HepG2 (cell line): ENCODE results near the gene CCDC196. TPM values are rescaled to one million over a fixed set of nuclear protein-coding genes. Genes with fewer than 3 reads are reported as not detected.

Experiments used
- ARHGAP35 ChIP-seq: sonication (generic); formaldehyde crosslinking; IDR thresholded peaks from 2 replicates; pipeline ENCODE4 v1.9.0; 2022; ENCODE audit warnings: mild to moderate bottlenecking, inconsistent platforms, moderate library complexity, missing genetic modification reagents, borderline replicate concordance
- EED ChIP-seq: sonication (generic); formaldehyde crosslinking; IDR thresholded peaks from 2 replicates; pipeline ENCODE4 v1.5.0; 2020; ENCODE audit warnings: mild to moderate bottlenecking, missing genetic modification reagents
- IKZF4 ChIP-seq: sonication (generic); formaldehyde crosslinking; IDR thresholded peaks from 2 replicates; pipeline ENCODE4 v1.5.1; 2020; ENCODE audit warnings: borderline replicate concordance, mild to moderate bottlenecking, low read depth, missing genetic modification reagents; ENCODE audit errors: not compliant biosample characterization
- IRF2 ChIP-seq: IDR thresholded peaks from 2 replicates; pipeline ENCODE4 v1.6.1; 2018; ENCODE audit warnings: missing genetic modification reagents, missing compliant biosample characterization
- JUND ChIP-seq: sonication (generic); formaldehyde crosslinking; IDR thresholded peaks from 2 replicates; pipeline ENCODE4 v1.8.0; 2022; ENCODE audit warnings: mild to moderate bottlenecking, missing genetic modification reagents
- KDM1A ChIP-seq: IDR thresholded peaks from 2 replicates; pipeline ENCODE4 v1.6.1; 2016; ENCODE audit warnings: missing compliant biosample characterization
- MIXL1 ChIP-seq: IDR thresholded peaks from 2 replicates; pipeline ENCODE4 v1.6.1; 2016
- SRSF9 ChIP-seq: fragments of 200-400 bp; formaldehyde crosslinking; IDR thresholded peaks from 2 replicates; pipeline ENCODE4 v1.6.1; 2018; ENCODE audit warnings: borderline replicate concordance, mild to moderate bottlenecking, low read depth, low read length; ENCODE audit not compliant: insufficient read depth, poor library complexity, severe bottlenecking
- TEAD3 ChIP-seq: optimal IDR thresholded peaks from 2 replicates; pipeline ENCODE3; 2016; ENCODE audit warnings: borderline replicate concordance
- THYN1 ChIP-seq: sonication (generic); formaldehyde crosslinking; IDR thresholded peaks from 2 replicates; pipeline ENCODE4 v1.8.1; 2023; ENCODE audit warnings: low read depth, mild to moderate bottlenecking, moderate library complexity, missing genetic modification reagents, borderline replicate concordance
- ZNF225 ChIP-seq: sonication (generic); formaldehyde crosslinking; IDR thresholded peaks from 2 replicates; pipeline ENCODE4 v1.4.0; 2020; ENCODE audit warnings: mild to moderate bottlenecking, missing genetic modification reagents
- ZNF280D ChIP-seq: sonication (generic); formaldehyde crosslinking; IDR thresholded peaks from 2 replicates; pipeline ENCODE4 v1.5.1; 2020; ENCODE audit warnings: mild to moderate bottlenecking, missing genetic modification reagents
- ZNF30 ChIP-seq: sonication (generic); formaldehyde crosslinking; IDR thresholded peaks from 2 replicates; pipeline ENCODE4 v1.5.0; 2020; ENCODE audit warnings: mild to moderate bottlenecking, missing genetic modification reagents
- ZNF550 ChIP-seq: sonication (generic); formaldehyde crosslinking; IDR thresholded peaks from 2 replicates; pipeline ENCODE4 v1.4.0; 2020; ENCODE audit warnings: mild to moderate bottlenecking, missing genetic modification reagents, borderline replicate concordance
- ZNF577 ChIP-seq: sonication (generic); formaldehyde crosslinking; IDR thresholded peaks from 2 replicates; pipeline ENCODE4 v1.4.0; 2020; ENCODE audit warnings: mild to moderate bottlenecking, low read depth, missing genetic modification reagents, borderline replicate concordance
- ZNF619 ChIP-seq: sonication (generic); formaldehyde crosslinking; IDR thresholded peaks from 2 replicates; pipeline ENCODE4 v1.4.0; 2020; ENCODE audit warnings: mild to moderate bottlenecking, missing genetic modification reagents
- polyA plus RNA-seq, 8 experiments: library from polyadenylated mRNA; depleted of rRNA in 3 of 8; stranded (reverse) in 7 of 8; unstranded in 1 of 8; fragments of >200 nt; fragmentation: Illumina TruSeq in 4 of 8; extraction: Trizol in 4 of 8; gene quantifications; 2 replicates each; pipeline versions ENCODE4 v1.2.1 to v1.2.3, GENCODE V29; 2011 to 2016; ENCODE audit warnings: low read depth in 4 of 8, missing spikeins in 1 of 8, mixed read lengths in 1 of 8; ENCODE audit not compliant: insufficient read depth in 1 of 8
- total RNA-seq, 5 experiments: library from RNA; depleted of rRNA; stranded (reverse); fragments of >200 nt; fragmentation: Illumina TruSeq; extraction: Trizol; gene quantifications; 2 replicates each; pipeline ENCODE4 v1.2.3, GENCODE V29; 2016; ENCODE audit warnings: low read depth in 1 of 5
- TF ChIP-seq, protein P1 (sequence below): fragments of 450-650 bp; IDR thresholded peaks from 2 replicates; pipeline ENCODE4 v1.6.1; 2017; ENCODE audit warnings: mild to moderate bottlenecking
- TF ChIP-seq, protein P2 (sequence below): sonication (generic); formaldehyde crosslinking; IDR thresholded peaks from 2 replicates; pipeline ENCODE4 v1.5.1; 2020; ENCODE audit warnings: missing genetic modification reagents, mild to moderate bottlenecking, borderline replicate concordance
- TF ChIP-seq, protein P3 (sequence below): sonication (generic); formaldehyde crosslinking; IDR thresholded peaks from 2 replicates; pipeline ENCODE4 v1.5.0; 2020; ENCODE audit warnings: mild to moderate bottlenecking, missing genetic modification reagents

CCDC196 gene
- total and polyA plus RNA-seq, 2 of the 13 experiments (the other 11 are each of a cell fraction or from before 2014, with no cell fraction given), result not detected

DNA sequence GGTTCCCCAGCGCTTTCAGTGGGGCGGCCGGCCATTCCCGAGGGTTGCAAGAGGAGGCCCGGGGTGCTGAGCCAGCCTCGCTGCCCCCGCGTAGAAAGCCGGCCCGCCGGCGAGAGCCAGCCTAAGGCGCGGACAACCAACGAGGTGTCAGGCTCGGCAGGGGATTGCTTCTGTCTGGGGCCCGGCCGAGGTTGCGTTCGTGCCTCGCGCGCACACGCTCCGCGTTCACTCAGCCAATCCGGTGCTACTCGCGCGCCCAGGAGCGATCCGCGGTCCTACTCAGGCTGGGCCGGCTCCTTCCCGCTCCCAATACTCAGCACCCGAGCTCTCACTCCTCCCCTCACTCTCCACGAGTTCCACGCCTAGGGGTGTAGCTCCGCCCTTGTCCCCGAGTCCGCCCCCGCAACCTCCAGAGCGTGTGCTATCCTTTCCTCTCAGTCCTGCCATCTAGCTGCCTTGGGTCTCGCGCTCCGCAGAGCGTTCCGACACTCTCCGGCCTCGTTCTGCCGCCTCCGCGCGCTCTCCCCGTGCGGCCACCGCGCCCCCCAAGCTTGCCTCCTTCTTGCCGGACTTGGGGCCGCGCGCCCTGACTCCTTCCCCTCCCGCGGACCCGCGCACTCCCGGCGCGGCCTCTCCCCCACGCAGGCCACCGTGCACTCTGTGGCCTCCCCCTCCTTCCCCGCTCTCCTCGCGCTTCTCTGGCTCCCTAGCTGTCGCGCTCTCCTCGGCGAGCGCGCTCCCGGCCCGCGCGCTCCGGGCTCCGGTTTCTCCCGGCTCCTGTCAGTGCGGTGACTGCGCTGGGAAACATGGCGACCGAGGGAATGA is 21.8 kb downstream of the CCDC196 start, which contains the start of gene GPHN (continued):
- TF ChIP-seq, protein P1, sequence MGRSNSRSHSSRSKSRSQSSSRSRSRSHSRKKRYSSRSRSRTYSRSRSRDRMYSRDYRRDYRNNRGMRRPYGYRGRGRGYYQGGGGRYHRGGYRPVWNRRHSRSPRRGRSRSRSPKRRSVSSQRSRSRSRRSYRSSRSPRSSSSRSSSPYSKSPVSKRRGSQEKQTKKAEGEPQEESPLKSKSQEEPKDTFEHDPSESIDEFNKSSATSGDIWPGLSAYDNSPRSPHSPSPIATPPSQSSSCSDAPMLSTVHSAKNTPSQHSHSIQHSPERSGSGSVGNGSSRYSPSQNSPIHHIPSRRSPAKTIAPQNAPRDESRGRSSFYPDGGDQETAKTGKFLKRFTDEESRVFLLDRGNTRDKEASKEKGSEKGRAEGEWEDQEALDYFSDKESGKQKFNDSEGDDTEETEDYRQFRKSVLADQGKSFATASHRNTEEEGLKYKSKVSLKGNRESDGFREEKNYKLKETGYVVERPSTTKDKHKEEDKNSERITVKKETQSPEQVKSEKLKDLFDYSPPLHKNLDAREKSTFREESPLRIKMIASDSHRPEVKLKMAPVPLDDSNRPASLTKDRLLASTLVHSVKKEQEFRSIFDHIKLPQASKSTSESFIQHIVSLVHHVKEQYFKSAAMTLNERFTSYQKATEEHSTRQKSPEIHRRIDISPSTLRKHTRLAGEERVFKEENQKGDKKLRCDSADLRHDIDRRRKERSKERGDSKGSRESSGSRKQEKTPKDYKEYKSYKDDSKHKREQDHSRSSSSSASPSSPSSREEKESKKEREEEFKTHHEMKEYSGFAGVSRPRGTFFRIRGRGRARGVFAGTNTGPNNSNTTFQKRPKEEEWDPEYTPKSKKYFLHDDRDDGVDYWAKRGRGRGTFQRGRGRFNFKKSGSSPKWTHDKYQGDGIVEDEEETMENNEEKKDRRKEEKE, result no peak
- no peak for TF ChIP-seq IKZF4 (CRISPR knock-in tag)
- TF ChIP-seq TEAD3 (CRISPR knock-in tag), result peak; percentile 63
- peak; percentile 63 for TF ChIP-seq ZNF280D (CRISPR knock-in tag)
- no peak for TF ChIP-seq SRSF9
- TF ChIP-seq JUND (CRISPR knock-in tag), result 0 out of 2 replicates have a peak, but pooled peaks have one; percentile 9
- no peak for TF ChIP-seq ZNF550 (CRISPR knock-in tag)
- TF ChIP-seq, protein P2, sequence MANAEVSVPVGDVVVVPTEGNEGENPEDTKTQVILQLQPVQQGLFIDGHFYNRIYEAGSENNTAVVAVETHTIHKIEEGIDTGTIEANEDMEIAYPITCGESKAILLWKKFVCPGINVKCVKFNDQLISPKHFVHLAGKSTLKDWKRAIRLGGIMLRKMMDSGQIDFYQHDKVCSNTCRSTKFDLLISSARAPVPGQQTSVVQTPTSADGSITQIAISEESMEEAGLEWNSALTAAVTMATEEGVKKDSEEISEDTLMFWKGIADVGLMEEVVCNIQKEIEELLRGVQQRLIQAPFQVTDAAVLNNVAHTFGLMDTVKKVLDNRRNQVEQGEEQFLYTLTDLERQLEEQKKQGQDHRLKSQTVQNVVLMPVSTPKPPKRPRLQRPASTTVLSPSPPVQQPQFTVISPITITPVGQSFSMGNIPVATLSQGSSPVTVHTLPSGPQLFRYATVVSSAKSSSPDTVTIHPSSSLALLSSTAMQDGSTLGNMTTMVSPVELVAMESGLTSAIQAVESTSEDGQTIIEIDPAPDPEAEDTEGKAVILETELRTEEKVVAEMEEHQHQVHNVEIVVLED (CRISPR knock-in tag), result peak; percentile 92
- TF ChIP-seq MIXL1 (CRISPR knock-in tag), result no peak; the same call in 1 of the 2 replicates
- TF ChIP-seq IRF2 (CRISPR knock-in tag), result peak; percentile 87
- no peak; the same call in 1 of the 2 replicates for TF ChIP-seq ARHGAP35 (CRISPR knock-in tag)
- TF ChIP-seq ZNF225 (CRISPR knock-in tag), result peak; percentile 82
- TF ChIP-seq EED (CRISPR knock-in tag), result peak; percentile 70; the same call in 1 of the 2 replicates
- no peak for TF ChIP-seq ZNF577 (CRISPR knock-in tag)
- TF ChIP-seq, protein P3, sequence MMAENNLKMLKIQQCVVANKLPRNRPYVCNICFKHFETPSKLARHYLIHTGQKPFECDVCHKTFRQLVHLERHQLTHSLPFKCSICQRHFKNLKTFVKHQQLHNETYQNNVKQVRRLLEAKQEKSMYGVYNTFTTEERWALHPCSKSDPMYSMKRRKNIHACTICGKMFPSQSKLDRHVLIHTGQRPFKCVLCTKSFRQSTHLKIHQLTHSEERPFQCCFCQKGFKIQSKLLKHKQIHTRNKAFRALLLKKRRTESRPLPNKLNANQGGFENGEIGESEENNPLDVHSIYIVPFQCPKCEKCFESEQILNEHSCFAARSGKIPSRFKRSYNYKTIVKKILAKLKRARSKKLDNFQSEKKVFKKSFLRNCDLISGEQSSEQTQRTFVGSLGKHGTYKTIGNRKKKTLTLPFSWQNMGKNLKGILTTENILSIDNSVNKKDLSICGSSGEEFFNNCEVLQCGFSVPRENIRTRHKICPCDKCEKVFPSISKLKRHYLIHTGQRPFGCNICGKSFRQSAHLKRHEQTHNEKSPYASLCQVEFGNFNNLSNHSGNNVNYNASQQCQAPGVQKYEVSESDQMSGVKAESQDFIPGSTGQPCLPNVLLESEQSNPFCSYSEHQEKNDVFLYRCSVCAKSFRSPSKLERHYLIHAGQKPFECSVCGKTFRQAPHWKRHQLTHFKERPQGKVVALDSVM (CRISPR knock-in tag), result peak; percentile 83
- no peak for TF ChIP-seq KDM1A (CRISPR knock-in tag)
- peak; percentile 92; the same call in 1 of the 2 replicates for TF ChIP-seq THYN1
- no peak for TF ChIP-seq ZNF30 (CRISPR knock-in tag)
- no peak for TF ChIP-seq ZNF619 (CRISPR knock-in tag)
